ENCODE measurements around the gene MYO1D. TPM values are rescaled to one million over a fixed set of nuclear protein-coding genes. Genes with fewer than 3 reads are reported as not detected.

MYO1D gene
- total RNA-seq, 1 experiment from 2014 or later: 1.3 TPM

- Histone ChIP-seq H3K27me3 (ENCODE audit: control insufficient read depth, insufficient read depth, low read length) (peaks cover 6% of the 10 kb centered on the region), H3K4me1 (ENCODE audit: control insufficient read depth, insufficient read depth, low read length) (no peaks in the 10 kb centered on the region), H3K4me3 (ENCODE audit: low read depth in 2 of 2, low read length in 2 of 2) (no peak overlapping the region), H3K36me3 (ENCODE audit: control insufficient read depth, insufficient read depth, low read length) (no peaks in the 10 kb centered on the region), H3K9me3 (ENCODE audit: control insufficient read depth, insufficient read depth, low read depth, low read length) (no peaks in the 10 kb centered on the region), H3K27ac (ENCODE audit: low read length) (no peak overlapping the region)
- ChIA-PET POLR2A (no interaction called here), CTCF (interaction anchor here (0.6 kb wide), 1 partner anchor 33 kb away, joined by 3 read pairs; no protein-coding TSS in a partner anchor)
- intact Hi-C loops (cut with micrococcal nuclease; ENCODE audit: unreplicated experiment) (no loop called here), in situ Hi-C loops (cut with HindIII; ENCODE audit: low pct_unique_long_range_greater_than_20kb, low sequenced_read_pairs) (no loop called here)
- DNase-seq (ENCODE audit: low read depth, low spot score) (no peak), ATAC-seq (no peak)
- TF ChIP-seq POLR2AphosphoS5 (IDR thresholded peaks at IDR 0.05; ENCODE audit: low read depth, low read length): no peak
- TF ChIP-seq REST (IDR thresholded peaks at IDR 0.05; ENCODE audit: insufficient read depth in 1 of 2, low read depth in 2 of 2, low read length in 1 of 2): no peak
- TF ChIP-seq TCF7L2 (IDR thresholded peaks at IDR 0.05; ENCODE audit: low read depth, low read length): no peak
- TF ChIP-seq SIN3A (IDR thresholded peaks at IDR 0.05; ENCODE audit: borderline replicate concordance, insufficient read depth, low read depth, low read length): no peak
- TF ChIP-seq CTCF (IDR thresholded peaks at IDR 0.05): no peak
- no TSS peak for BruUV-seq (replicated peaks)
Measured at GRCh38 chr17:32802306-32802705, 74.6 kb downstream of the MYO1D start.

GRCh38 chr17:32801641-32802040 is 75.3 kb downstream of the MYO1D start:
- Histone ChIP-seq H3K27ac (ENCODE audit: low read length) (no peak overlapping the region), H3K36me3 (ENCODE audit: control insufficient read depth, insufficient read depth, low read length) (no peaks in the 10 kb centered on the region), H3K4me3 (ENCODE audit: low read depth in 2 of 2, low read length in 2 of 2) (no peak overlapping the region), H3K4me1 (ENCODE audit: control insufficient read depth, insufficient read depth, low read length) (no peaks in the 10 kb centered on the region), H3K9me3 (ENCODE audit: control insufficient read depth, insufficient read depth, low read depth, low read length) (no peaks in the 10 kb centered on the region), H3K27me3 (ENCODE audit: control insufficient read depth, insufficient read depth, low read length) (peaks cover 6% of the 10 kb centered on the region)
- ATAC-seq: no peak
- no TSS peak for BruUV-seq (replicated peaks)
- TF ChIP-seq CTCF (IDR thresholded peaks at IDR 0.05): no peak
- no peak for TF ChIP-seq REST (IDR thresholded peaks at IDR 0.05; ENCODE audit: insufficient read depth in 1 of 2, low read depth in 2 of 2, low read length in 1 of 2)
- TF ChIP-seq POLR2AphosphoS5 (IDR thresholded peaks at IDR 0.05; ENCODE audit: low read depth, low read length): no peak
- no peak for TF ChIP-seq SIN3A (IDR thresholded peaks at IDR 0.05; ENCODE audit: borderline replicate concordance, insufficient read depth, low read depth, low read length)
- no peak for TF ChIP-seq TCF7L2 (IDR thresholded peaks at IDR 0.05; ENCODE audit: low read depth, low read length)
- ChIA-PET CTCF (interaction anchor here (1.0 kb wide), 1 partner anchor 18 kb away, joined by 6 read pairs; no protein-coding TSS in a partner anchor), POLR2A (no interaction called here)
- intact Hi-C loops (cut with micrococcal nuclease; ENCODE audit: unreplicated experiment) (no loop called here), in situ Hi-C loops (cut with HindIII; ENCODE audit: low pct_unique_long_range_greater_than_20kb, low sequenced_read_pairs) (no loop called here)
- no peak for DNase-seq (ENCODE audit: low read depth, low spot score)

Data from Panc1 (cell line).